Hepatocyte (in vitro differentiated cells): ENCODE data around the gene PIWIL4. TPM values are rescaled to one million over a fixed set of nuclear protein-coding genes. Genes with fewer than 3 reads are reported as not detected.
A peak's percentile ranks its signal among the peaks of the same experiment; 100 is the strongest.
"Not testable (repeated sequence)": the region's sequence is repeated elsewhere in the genome, so short reads cannot be mapped to it uniquely, and the experiment has no call there.

Experiments used
- DNase-seq: peaks from one replicate; pipeline ENCODE4 v3.0.0-alpha.2; 2016; ENCODE audit warnings: low spot score
- H2AFZ ChIP-seq: fragments of 200-600 bp; sonication (generic); 2 replicates; pipeline ENCODE4 v1.6.0; 2016; ENCODE audit warnings: antibody characterized with exemption, mild to moderate bottlenecking
- H3K27ac ChIP-seq: fragments of 200-600 bp; sonication (generic); 2 replicates; pipeline ENCODE4 v1.5.1; 2016; ENCODE audit warnings: mild to moderate bottlenecking
- H3K27me3 ChIP-seq: fragments of 200-600 bp; sonication (generic); 2 replicates; pipeline ENCODE4 v1.6.1; 2016
- H3K36me3 ChIP-seq: fragments of 200-600 bp; sonication (generic); replicated peaks from 2 replicates; pipeline ENCODE4 v1.5.1; 2016; ENCODE audit warnings: low read depth; ENCODE audit not compliant: insufficient read depth
- H3K4me1 ChIP-seq: fragments of 200-600 bp; sonication (generic); 2 replicates; pipeline ENCODE4 v1.5.1; 2016; ENCODE audit warnings: mild to moderate bottlenecking, moderate library complexity; ENCODE audit not compliant: insufficient read depth
- H3K4me2 ChIP-seq: fragments of 200-600 bp; sonication (generic); 2 replicates; pipeline ENCODE4 v1.6.0; 2016
- H3K4me3 ChIP-seq: fragments of 200-600 bp; sonication (generic); 2 replicates; pipeline ENCODE4 v1.5.1; 2016; ENCODE audit warnings: mild to moderate bottlenecking
- H3K79me2 ChIP-seq: fragments of 200-600 bp; sonication (generic); 2 replicates; pipeline ENCODE4 v1.6.0; 2017; ENCODE audit warnings: mild to moderate bottlenecking
- H3K9me2 ChIP-seq: fragments of 200-600 bp; sonication (generic); replicated peaks from 2 replicates; pipeline ENCODE4 v1.6.0; 2017; ENCODE audit warnings: mild to moderate bottlenecking; ENCODE audit not compliant: insufficient read depth
- H3K9me3 ChIP-seq: fragments of 200-600 bp; sonication (generic); 2 replicates; pipeline ENCODE4 v1.5.1; 2016; ENCODE audit warnings: low read depth, mild to moderate bottlenecking
- H4K20me1 ChIP-seq: fragments of 200-600 bp; sonication (generic); 2 replicates; pipeline ENCODE4 v1.6.0; 2016; ENCODE audit warnings: mild to moderate bottlenecking; ENCODE audit not compliant: insufficient read depth, poor library complexity, severe bottlenecking
- EZH2 ChIP-seq: fragments of 200-600 bp; sonication (generic); IDR thresholded peaks from 2 replicates; pipeline ENCODE4 v1.6.1; 2016; ENCODE audit warnings: antibody characterized with exemption, mild to moderate bottlenecking, borderline replicate concordance
- EZH2phosphoT487 ChIP-seq: fragments of 200-600 bp; sonication (generic); IDR thresholded peaks from one replicate; pipeline ENCODE4 v1.6.1; 2018; ENCODE audit warnings: antibody characterized with exemption, mild to moderate bottlenecking, low read depth, moderate library complexity; ENCODE audit not compliant: unreplicated experiment, severe bottlenecking
- WGBS: methylation state at CpG from one replicate; pipeline ENCODE4 v1.1.6; 2016; ENCODE audit warnings: low lambda C conversion rate; ENCODE audit errors: missing lambda C conversion rate; 5-methylcytosine and 5-hydroxymethylcytosine counted together
- polyA plus RNA-seq: library from polyadenylated mRNA; unstranded; fragments of >200 nt; fragmentation: Nextera tagmentation; extraction: Ambion mirVana; gene quantifications from 2 replicates; pipeline ENCODE4 v1.2.1, GENCODE V29; 2016
- total RNA-seq: library from RNA; depleted of rRNA; stranded (reverse); fragments of >200 nt; gene quantifications from 2 replicates; pipeline ENCODE4 v1.2.3, GENCODE V29; 2014
- TF ChIP-seq, protein P1 (sequence below): fragments of 200-600 bp; sonication (generic); IDR thresholded peaks from 2 replicates; pipeline ENCODE4 v1.5.1; 2016; ENCODE audit warnings: antibody characterized with exemption, mild to moderate bottlenecking; ENCODE audit not compliant: poor library complexity

PIWIL4 gene
- total and polyA plus RNA-seq, 2 experiments from 2014 or later = 2.1 to 2.4 TPM

DNA sequence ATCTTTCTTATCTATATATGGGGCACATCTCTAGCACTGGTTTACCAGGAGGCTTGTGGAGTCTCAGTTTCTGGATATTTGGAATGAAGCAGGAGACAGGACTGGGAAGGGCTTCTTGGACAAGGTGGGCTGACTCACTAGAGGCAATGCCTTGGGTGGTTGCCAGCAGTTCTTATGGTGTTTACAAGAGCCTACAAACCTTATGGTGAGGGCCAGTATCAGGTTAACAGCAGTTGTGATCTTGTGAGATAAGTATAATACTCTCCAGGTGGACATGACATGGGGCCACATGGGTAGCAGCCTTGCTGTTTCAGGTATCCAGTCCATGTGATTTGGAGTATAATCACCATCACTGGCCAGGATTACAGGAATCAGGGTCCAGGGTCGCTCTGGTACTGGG lies 13.2 kb upstream of the PIWIL4 start:
- DNase-seq = peak; percentile 40
- Histone ChIP-seq H4K20me1 (no peaks in the 10 kb centered on the region), H3K27me3 (no peaks in the 10 kb centered on the region), H3K27ac (no peak overlapping the region), H3K36me3 (no peaks in the 10 kb centered on the region), H3K9me2 (no peaks in the 10 kb centered on the region), H3K4me1 (peaks cover 7% of the 10 kb centered on the region), H3K4me2 (no peak overlapping the region), H3K4me3 (no peak overlapping the region), H3K79me2 (peaks cover 47% of the 10 kb centered on the region), H2AFZ (no peak overlapping the region), H3K9me3 (no peaks in the 10 kb centered on the region)
- no peak for TF ChIP-seq EZH2phosphoT487
- no peak for TF ChIP-seq EZH2
- TF ChIP-seq, protein P1, sequence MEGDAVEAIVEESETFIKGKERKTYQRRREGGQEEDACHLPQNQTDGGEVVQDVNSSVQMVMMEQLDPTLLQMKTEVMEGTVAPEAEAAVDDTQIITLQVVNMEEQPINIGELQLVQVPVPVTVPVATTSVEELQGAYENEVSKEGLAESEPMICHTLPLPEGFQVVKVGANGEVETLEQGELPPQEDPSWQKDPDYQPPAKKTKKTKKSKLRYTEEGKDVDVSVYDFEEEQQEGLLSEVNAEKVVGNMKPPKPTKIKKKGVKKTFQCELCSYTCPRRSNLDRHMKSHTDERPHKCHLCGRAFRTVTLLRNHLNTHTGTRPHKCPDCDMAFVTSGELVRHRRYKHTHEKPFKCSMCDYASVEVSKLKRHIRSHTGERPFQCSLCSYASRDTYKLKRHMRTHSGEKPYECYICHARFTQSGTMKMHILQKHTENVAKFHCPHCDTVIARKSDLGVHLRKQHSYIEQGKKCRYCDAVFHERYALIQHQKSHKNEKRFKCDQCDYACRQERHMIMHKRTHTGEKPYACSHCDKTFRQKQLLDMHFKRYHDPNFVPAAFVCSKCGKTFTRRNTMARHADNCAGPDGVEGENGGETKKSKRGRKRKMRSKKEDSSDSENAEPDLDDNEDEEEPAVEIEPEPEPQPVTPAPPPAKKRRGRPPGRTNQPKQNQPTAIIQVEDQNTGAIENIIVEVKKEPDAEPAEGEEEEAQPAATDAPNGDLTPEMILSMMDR = no peak
- 85% methylated on average over 1 of the region's 1 CpG for WGBS

DNA sequence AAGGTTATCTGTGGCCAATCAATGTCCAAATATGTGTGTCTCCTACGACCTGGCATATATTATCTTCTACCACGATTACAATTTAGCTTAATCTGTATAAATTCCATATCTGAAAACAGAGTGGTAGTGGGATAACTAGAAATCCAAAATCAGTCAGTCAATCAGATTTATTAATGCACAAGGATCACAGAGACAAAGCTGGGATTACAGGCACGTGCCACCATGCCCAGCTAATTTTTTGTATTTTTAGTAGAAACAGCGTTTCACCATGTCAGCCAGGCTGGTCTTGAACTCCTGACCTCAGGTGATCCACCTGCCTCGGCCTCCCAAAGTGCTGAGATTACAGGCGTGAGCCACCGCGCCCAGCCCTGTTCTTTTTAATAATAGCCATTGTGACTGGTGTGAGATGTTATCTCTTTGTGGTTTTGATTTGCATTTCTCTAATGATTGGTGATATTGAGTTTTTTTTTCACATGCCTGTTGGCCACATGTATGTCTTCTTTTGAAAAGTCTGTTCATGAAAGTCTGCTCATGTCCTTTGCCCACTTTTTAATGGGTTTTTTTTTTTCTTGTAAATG lies 11.3 kb upstream of the PIWIL4 start:
- WGBS = 73% methylated on average over 8 of the region's 8 CpGs
- not testable (repeated sequence) for H3K4me1 ChIP-seq

DNA sequence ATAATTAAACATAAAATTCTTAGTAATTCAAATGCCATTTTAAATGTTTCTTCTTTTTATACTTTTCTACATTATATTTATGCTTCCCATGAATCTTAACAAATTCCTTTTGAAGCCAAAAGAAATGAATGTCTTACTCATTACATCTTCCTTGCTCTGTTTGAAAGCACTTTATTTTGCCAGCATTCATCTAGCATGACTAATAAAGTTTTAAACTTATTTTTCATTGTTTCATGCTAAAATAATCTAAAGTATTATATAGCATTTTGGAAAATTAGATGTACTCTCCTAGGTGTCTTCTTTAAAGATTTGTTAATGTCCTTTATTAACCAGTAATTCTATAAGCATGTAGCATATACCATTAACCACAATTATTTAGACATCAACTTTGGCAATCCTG lies 9.7 kb upstream of the PIWIL4 start:
- no peak overlapping the region for H3K4me2 ChIP-seq
- no peaks in the 10 kb centered on the region for H3K27me3 ChIP-seq
- no peak for TF ChIP-seq EZH2
- no peak for TF ChIP-seq EZH2phosphoT487
- TF ChIP-seq, protein P1 = no peak
- H3K4me3 ChIP-seq = no peak overlapping the region
- DNase-seq = no peak
- H3K36me3 ChIP-seq = no peaks in the 10 kb centered on the region
- no peaks in the 10 kb centered on the region for H4K20me1 ChIP-seq
- no peak overlapping the region for H3K27ac ChIP-seq
- peaks cover 22% of the 10 kb centered on the region for H3K79me2 ChIP-seq
- no peaks in the 10 kb centered on the region for H3K9me3 ChIP-seq
- H2AFZ ChIP-seq = no peak overlapping the region
- no peaks in the 10 kb centered on the region for H3K4me1 ChIP-seq
- no peaks in the 10 kb centered on the region for H3K9me2 ChIP-seq

More for the DNA sequence above, 11.3 kb upstream of the PIWIL4 start:
- H3K9me3 ChIP-seq, H2AFZ ChIP-seq, H3K4me2 ChIP-seq, H3K36me3 ChIP-seq, H3K27ac ChIP-seq, DNase-seq, H4K20me1 ChIP-seq, H3K4me3 ChIP-seq, H3K27me3 ChIP-seq, H3K9me2 ChIP-seq: not testable (repeated sequence)
- H3K79me2 ChIP-seq = peaks cover 33% of the 10 kb centered on the region

DNA sequence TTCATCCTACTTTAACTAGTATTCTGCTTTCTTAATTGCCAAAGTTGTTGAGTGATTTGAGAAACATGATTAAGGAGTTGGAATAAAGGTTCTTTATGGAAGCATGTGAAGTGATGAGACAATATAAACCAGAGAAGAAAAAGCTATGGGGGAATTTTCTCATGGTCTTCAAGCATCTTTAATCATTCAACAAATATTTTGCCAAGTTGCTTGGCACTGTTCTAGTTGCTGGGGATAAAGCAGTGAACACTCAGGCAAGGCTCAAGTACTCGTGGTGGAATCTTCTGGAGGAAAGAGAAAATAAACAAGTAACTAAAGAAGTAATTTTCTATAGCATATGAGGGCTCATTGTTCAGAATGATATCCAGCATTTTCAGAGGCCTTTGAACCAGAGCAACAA lies 9.2 kb upstream of the PIWIL4 start:
- no peak for DNase-seq
- WGBS = 77% methylated on average over 1 of the region's 1 CpG
- Histone ChIP-seq H3K9me3 (no peaks in the 10 kb centered on the region), H3K27ac (no peak overlapping the region), H3K27me3 (no peaks in the 10 kb centered on the region), H3K79me2 (peaks cover 22% of the 10 kb centered on the region), H3K9me2 (no peaks in the 10 kb centered on the region), H3K4me3 (no peak overlapping the region), H3K4me2 (no peak overlapping the region), H3K4me1 (no peaks in the 10 kb centered on the region), H2AFZ (no peak overlapping the region), H3K36me3 (no peaks in the 10 kb centered on the region), H4K20me1 (no peaks in the 10 kb centered on the region)
- no peak for TF ChIP-seq EZH2phosphoT487
- TF ChIP-seq, protein P1 = no peak
- no peak for TF ChIP-seq EZH2
